Stimulated activated memory B cell treated with anti-CD40 and anti-IgM and Interleukin-4, amounts not matched to agents 10 μg/mL and 1 μg/mL and 100 μg/mL, for 72 hours (primary cell): ENCODE data around the gene CALML3.

Experiments used
- ATAC-seq: fragments of 150-1000 bp; cut with Tn5 transposase; 2 replicates; pipeline ENCODE4 v1.10.0; 2021
- H3K27ac Mint-ChIP-seq: one replicate; pipeline ENCODE4 v1.8.0; 2022; ENCODE audit warnings: mild to moderate bottlenecking, mixed read lengths
- H3K27me3 Mint-ChIP-seq: one replicate; pipeline ENCODE4 v1.8.0; 2022; ENCODE audit warnings: mixed read lengths
- H3K36me3 Mint-ChIP-seq: one replicate; pipeline ENCODE4 v1.8.0; 2022; ENCODE audit warnings: mixed read lengths
- H3K4me1 Mint-ChIP-seq: one replicate; pipeline ENCODE4 v1.8.0; 2022; ENCODE audit warnings: mixed read lengths
- H3K4me3 Mint-ChIP-seq: one replicate; pipeline ENCODE4 v1.8.0; 2022; ENCODE audit warnings: mild to moderate bottlenecking, moderate library complexity, mixed read lengths
- H3K9me3 Mint-ChIP-seq: one replicate; pipeline ENCODE4 v1.8.0; 2022; ENCODE audit warnings: mixed read lengths

Gene CALML3

DNA sequence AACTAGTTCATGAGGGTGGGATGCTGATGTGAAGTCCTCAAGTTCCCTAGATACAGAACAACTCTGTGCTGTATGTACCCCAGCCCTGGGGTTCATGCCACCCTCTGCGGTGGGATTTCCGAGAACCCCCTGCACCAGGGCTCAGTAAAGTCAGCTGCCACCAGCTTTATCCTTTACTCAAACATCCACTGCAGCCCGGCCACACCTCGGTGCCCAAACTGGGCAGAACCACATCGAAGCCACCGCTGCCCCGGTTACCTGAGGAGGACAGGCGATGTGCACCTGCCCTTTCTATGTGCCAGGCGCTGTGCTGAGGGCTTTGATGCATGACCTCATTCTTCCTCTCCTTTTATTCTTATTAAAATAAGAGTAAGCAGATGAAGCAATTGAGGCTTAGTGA is 15.5 kb upstream of the CALML3 start:
- Mint-ChIP-seq H3K4me1 (no peaks in the 10 kb centered on the region), H3K36me3 (no peaks in the 10 kb centered on the region), H3K27ac (no peak overlapping the region), H3K27me3 (peaks cover 49% of the 10 kb centered on the region), H3K9me3 (no peaks in the 10 kb centered on the region), H3K4me3 (no peak overlapping the region)
- ATAC-seq: no peak

DNA sequence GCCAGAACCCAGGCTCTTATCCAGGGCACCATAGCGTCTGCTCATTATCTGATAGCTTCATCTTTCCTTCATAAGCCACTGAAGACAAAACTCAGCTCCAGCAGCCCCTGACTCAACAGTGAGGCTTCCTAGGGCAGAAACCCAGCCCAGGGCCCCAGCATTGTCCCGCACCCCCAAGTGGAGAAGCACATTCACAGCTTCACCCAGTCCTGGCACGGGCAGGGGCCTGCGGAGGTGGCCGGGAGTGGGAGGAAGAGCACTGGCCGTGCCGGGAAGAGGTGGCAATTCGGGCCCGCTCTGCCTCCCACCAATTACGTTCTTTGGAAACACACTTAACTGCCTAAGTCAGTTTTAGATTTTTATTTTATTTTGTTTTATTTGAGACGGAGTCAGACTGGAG is 15.1 kb upstream of the CALML3 start:
- H3K9me3 Mint-ChIP-seq: no peaks in the 10 kb centered on the region
- H3K27me3 Mint-ChIP-seq: peaks cover 49% of the 10 kb centered on the region
- ATAC-seq: peak; percentile 21
- no peaks in the 10 kb centered on the region for H3K4me1 Mint-ChIP-seq
- no peak overlapping the region for H3K27ac Mint-ChIP-seq
- no peaks in the 10 kb centered on the region for H3K36me3 Mint-ChIP-seq
- H3K4me3 Mint-ChIP-seq: no peak overlapping the region

- Mint-ChIP-seq H3K27me3 (peaks cover 49% of the 10 kb centered on the region), H3K4me1 (no peaks in the 10 kb centered on the region), H3K4me3 (no peak overlapping the region), H3K9me3 (no peaks in the 10 kb centered on the region), H3K27ac (no peak overlapping the region), H3K36me3 (no peaks in the 10 kb centered on the region)
- no peak for ATAC-seq
These were observed 14.3 kb upstream of the CALML3 start for GRCh38 chr10:5510281-5511072.

DNA sequence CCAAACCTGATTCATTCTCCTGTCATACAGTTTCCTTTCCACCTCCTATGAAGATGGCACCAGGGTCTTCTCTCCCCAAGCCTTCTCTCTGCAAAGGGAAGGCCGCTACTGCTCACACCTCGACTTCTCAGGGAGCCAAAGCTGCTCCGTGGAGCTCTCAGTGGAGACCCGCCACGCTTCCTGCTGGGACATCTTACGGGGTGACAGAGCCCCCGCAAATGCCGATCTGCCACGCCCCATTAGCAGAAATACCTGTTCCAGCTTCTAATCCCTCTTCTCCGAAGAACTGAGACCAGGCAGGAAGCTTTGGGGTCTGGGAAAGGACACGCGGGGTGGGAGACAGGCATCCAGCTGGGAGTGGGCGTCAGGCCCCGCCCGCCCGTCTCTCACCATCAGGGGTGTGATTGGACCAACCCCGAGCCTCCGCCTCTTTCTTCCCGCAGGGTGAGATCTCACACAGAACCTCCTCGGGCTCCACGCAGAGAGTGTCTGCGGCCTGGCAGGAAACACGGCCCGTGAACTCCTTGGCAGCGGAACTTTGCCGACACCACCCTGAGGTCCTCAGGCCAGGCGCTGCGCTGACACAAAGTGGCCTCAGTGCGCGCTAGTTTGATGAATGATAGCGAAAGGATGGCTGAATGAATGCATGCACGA is 13.4 kb upstream of the CALML3 start:
- H3K9me3 Mint-ChIP-seq: no peaks in the 10 kb centered on the region

DNA sequence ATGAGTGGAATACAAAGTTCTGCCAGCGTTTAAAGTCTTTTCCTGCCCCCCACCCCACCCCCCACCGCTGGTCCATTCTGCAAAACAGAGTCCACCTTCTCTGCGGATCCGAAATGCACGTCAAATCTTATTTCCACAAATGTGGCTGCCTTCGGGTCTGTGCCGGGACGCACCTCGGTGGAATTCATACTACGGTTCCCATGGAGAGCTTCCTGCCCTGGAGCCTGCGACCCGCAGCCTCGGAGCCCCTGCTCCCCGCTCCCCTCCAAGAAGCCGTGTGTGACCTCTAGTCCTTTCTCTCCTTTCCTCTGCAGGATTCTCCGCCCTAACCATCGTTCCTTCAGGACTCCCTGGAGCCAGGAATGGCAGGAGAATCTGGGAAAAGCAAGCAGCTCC is 12.9 kb upstream of the CALML3 start:
- Mint-ChIP-seq H3K27ac (no peak overlapping the region), H3K9me3 (no peaks in the 10 kb centered on the region), H3K4me1 (no peaks in the 10 kb centered on the region), H3K36me3 (no peaks in the 10 kb centered on the region), H3K27me3 (peaks cover 50% of the 10 kb centered on the region), H3K4me3 (no peak overlapping the region)
- ATAC-seq: no peak

More for the DNA sequence above, 13.4 kb upstream of the CALML3 start:
- H3K4me3 Mint-ChIP-seq: no peak overlapping the region
- no peaks in the 10 kb centered on the region for H3K36me3 Mint-ChIP-seq
- no peak for ATAC-seq
- no peaks in the 10 kb centered on the region for H3K4me1 Mint-ChIP-seq
- peaks cover 50% of the 10 kb centered on the region for H3K27me3 Mint-ChIP-seq
- H3K27ac Mint-ChIP-seq: no peak overlapping the region

GRCh38 chr10:5512331-5512730 is 12.4 kb upstream of the CALML3 start:
- no peak for ATAC-seq
- no peak overlapping the region for H3K27ac Mint-ChIP-seq
- H3K36me3 Mint-ChIP-seq: no peaks in the 10 kb centered on the region
- H3K4me1 Mint-ChIP-seq: no peaks in the 10 kb centered on the region
- H3K4me3 Mint-ChIP-seq: no peak overlapping the region
- peaks cover 51% of the 10 kb centered on the region for H3K27me3 Mint-ChIP-seq
- H3K9me3 Mint-ChIP-seq: no peaks in the 10 kb centered on the region

GRCh38 chr10:5512881-5513612 is 11.7 kb upstream of the CALML3 start:
- Mint-ChIP-seq H3K27me3 (peaks cover 51% of the 10 kb centered on the region), H3K27ac (no peak overlapping the region), H3K36me3 (no peaks in the 10 kb centered on the region), H3K4me3 (no peak overlapping the region), H3K9me3 (no peaks in the 10 kb centered on the region), H3K4me1 (no peaks in the 10 kb centered on the region)
- ATAC-seq: no peak

- no peaks in the 10 kb centered on the region for H3K4me1 Mint-ChIP-seq
- H3K4me3 Mint-ChIP-seq: no peak overlapping the region
- no peaks in the 10 kb centered on the region for H3K36me3 Mint-ChIP-seq
- no peak for ATAC-seq
- H3K27me3 Mint-ChIP-seq: peaks cover 40% of the 10 kb centered on the region
- no peak overlapping the region for H3K27ac Mint-ChIP-seq
- no peaks in the 10 kb centered on the region for H3K9me3 Mint-ChIP-seq
These were observed 10.4 kb upstream of the CALML3 start for GRCh38 chr10:5514226-5514850.

DNA sequence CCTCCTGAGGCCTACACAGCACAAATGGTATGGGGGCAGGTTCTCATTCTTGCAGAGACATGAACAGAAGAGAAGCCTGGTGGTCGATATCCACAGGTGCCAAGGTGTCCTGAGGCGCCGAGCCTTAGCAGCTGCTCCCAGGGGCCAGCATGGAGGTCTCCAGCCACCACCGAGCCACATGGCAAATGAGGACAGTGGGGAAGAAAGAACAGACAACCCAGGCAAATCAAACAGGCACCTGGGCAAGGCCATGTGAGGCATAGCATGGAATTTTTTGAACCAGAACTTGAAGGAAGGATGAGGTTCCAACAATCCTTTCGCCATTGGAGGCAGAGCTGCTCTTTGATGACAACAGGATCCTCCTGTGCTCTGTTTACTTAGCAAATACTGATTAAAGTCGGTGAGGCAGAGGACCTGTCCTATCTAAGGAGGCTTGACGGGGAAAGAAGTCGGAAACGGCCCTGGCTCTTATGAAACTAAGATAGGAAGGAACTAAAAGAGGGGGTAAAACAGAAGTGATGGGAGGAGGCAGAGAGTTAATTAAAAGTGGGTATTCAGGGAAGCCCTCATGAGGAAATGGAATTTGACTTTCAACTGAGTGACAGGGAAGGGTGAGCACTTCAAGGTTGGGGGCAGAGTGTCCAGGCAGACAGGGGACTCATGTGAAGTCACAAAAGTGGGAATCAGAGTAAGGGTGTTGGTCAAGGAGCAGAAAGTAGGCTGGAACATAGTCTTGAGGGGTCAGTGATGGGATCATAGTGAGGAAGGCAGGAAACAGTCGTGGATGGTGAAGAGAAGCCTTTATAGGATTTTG is 8.6 kb upstream of the CALML3 start:
- Mint-ChIP-seq H3K27me3 (peaks cover 40% of the 10 kb centered on the region), H3K27ac (no peak overlapping the region), H3K4me1 (no peaks in the 10 kb centered on the region), H3K4me3 (no peak overlapping the region), H3K36me3 (no peaks in the 10 kb centered on the region), H3K9me3 (no peaks in the 10 kb centered on the region)
- ATAC-seq: no peak

DNA sequence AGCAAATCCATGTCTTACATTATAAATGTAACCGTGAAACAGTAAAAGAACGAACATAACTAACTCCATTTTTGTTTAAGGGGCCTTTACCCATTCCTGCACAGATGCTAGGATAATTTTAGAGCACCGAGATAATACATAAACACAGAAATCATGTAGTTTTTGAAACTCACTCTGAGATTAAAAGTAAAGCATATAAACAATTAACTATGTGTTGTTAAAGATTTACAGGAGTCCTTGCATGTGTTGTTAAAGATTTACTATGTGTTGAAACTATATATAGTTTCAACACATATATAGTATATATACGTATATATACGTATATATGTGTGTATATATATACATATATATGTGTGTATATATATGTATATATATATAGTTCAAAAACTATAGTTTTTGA is 7.2 kb upstream of the CALML3 start:
- ATAC-seq: no peak
- no peak overlapping the region for H3K27ac Mint-ChIP-seq
- H3K36me3 Mint-ChIP-seq: no peaks in the 10 kb centered on the region
- peaks cover 31% of the 10 kb centered on the region for H3K27me3 Mint-ChIP-seq
- no peak overlapping the region for H3K4me3 Mint-ChIP-seq
- H3K9me3 Mint-ChIP-seq: no peaks in the 10 kb centered on the region
- H3K4me1 Mint-ChIP-seq: no peaks in the 10 kb centered on the region

GRCh38 chr10:5518143-5518542 is 6.6 kb upstream of the CALML3 start:
- Mint-ChIP-seq H3K4me1 (no peaks in the 10 kb centered on the region), H3K27ac (no peak overlapping the region), H3K9me3 (no peaks in the 10 kb centered on the region), H3K36me3 (no peaks in the 10 kb centered on the region), H3K27me3 (peaks cover 31% of the 10 kb centered on the region), H3K4me3 (no peak overlapping the region)
- ATAC-seq: no peak

GRCh38 chr10:5519054-5519453 is 5.7 kb upstream of the CALML3 start:
- H3K9me3 Mint-ChIP-seq: no peaks in the 10 kb centered on the region
- ATAC-seq: no peak
- no peak overlapping the region for H3K4me3 Mint-ChIP-seq
- H3K27ac Mint-ChIP-seq: no peak overlapping the region
- peaks cover 40% of the 10 kb centered on the region for H3K27me3 Mint-ChIP-seq
- no peaks in the 10 kb centered on the region for H3K4me1 Mint-ChIP-seq
- no peaks in the 10 kb centered on the region for H3K36me3 Mint-ChIP-seq

GRCh38 chr10:5522913-5523560 is 1.7 kb upstream of the CALML3 start:
- no peak for ATAC-seq
- Mint-ChIP-seq H3K4me1 (no peaks in the 10 kb centered on the region), H3K36me3 (no peaks in the 10 kb centered on the region), H3K27me3 (peaks cover 43% of the 10 kb centered on the region), H3K9me3 (no peaks in the 10 kb centered on the region), H3K27ac (no peak overlapping the region), H3K4me3 (no peak overlapping the region)

DNA sequence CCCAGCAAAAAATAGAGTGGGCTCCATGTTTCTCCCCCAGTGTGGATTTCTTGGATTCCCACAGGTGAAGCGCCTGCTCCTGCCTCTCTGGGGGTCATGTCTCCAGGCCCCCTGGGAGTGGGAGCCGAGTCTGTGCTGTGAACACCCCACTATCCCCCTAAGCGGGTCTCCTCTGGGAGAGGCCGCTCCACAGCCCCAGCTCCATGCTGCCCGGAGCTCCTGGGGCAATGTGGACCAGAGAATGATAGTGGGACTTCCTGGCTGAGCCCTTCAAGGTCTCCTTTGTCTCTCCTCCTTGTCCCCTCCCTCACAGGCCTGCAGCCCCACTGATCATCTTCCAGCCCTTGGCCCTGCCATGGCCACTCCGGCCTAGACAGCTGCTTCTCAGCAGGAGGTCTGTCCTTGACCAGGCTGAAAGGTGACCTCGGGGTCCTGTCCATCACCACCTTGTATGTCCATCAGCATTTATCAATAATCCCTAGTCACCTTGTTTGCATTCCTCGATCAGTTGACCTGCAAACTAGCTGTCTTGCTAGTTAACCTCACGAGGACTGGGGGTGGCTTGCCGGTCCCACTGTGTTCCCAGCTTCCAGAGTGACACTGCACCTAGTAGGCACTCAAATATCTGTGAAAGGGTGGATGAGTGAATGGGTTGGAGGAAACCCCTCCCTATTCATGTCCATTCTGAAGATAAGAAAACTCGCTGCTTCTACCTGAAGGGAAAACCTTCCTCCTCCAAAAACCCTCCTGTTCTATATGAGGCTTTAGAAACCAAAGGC is 776 bp upstream of the CALML3 start:
- Mint-ChIP-seq H3K27ac (no peak overlapping the region), H3K9me3 (no peaks in the 10 kb centered on the region), H3K36me3 (no peaks in the 10 kb centered on the region), H3K4me3 (no peak overlapping the region), H3K4me1 (no peaks in the 10 kb centered on the region), H3K27me3 (peaks cover 45% of the 10 kb centered on the region)
- no peak for ATAC-seq
